Measurements from ENCODE around the gene HS3ST5. TPM values are rescaled to one million over a fixed set of nuclear protein-coding genes. Genes with fewer than 3 reads are reported as not detected.

The HS3ST5 gene
- total and polyA plus RNA-seq, 2 donors (not counting 3 experiments of a cell fraction or from before 2014, with no cell fraction given): not detected

DNA sequence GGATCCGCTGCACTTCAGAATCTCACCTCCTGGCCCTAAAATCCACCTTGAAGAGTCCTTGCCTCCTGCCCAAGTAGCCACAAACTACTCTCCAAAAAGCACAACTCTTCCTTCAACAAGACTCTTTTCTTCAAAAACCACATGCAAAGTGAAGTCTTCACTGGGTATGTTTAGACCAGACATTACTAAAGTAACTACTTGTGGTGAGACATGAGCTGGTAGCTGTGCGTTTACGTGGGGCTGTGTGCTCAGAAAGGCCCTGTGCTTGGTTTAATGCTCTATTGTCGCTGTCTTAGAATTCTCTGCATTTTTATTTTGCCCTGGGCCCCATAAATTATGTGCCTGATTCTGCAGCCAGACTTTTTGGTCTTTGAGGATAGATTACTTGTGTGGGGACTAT, 267.5 kb downstream of the HS3ST5 start:
- no peak overlapping the region for H3K9ac ChIP-seq (replicated peaks; ENCODE audit: extremely low read depth, insufficient read depth, low read length)
- no peaks in the 10 kb centered on the region for H4K20me1 ChIP-seq (replicated peaks; ENCODE audit: control insufficient read depth, extremely low read depth, insufficient read depth, low read length)
- H3K4me1 ChIP-seq (ENCODE audit: control insufficient read depth, extremely low read depth, insufficient read depth, low read length): no peaks in the 10 kb centered on the region
- dilution Hi-C loops (cut with MboI; ENCODE audit: extremely low pct_ligation_motif_present, low sequenced_read_pairs): no loop called here
- DNase-seq (ENCODE audit: low read depth, low spot score) (no peak), FAIRE-seq (no peak)
- H3K9me3 ChIP-seq (replicated peaks; ENCODE audit: control insufficient read depth, insufficient read depth, low read length): no peaks in the 10 kb centered on the region
- H3K27ac ChIP-seq (ENCODE audit: insufficient read depth, low read depth, low read length): no peak overlapping the region
- H3K27me3 ChIP-seq (ENCODE audit: control insufficient read depth in 2 of 2, insufficient read depth in 2 of 2, low read length in 2 of 2): peaks cover 0 to 2% of the 10 kb centered on the region in 2 experiments
- intact Hi-C loops (cut with micrococcal nuclease): no loop called here
- no peaks in the 10 kb centered on the region for H3K36me3 ChIP-seq (ENCODE audit: control insufficient read depth in 2 of 2, extremely low read depth in 1 of 2, insufficient read depth in 2 of 2, low read length in 2 of 2)
- no peaks in the 10 kb centered on the region for H3K9me1 ChIP-seq (replicated peaks; ENCODE audit: control insufficient read depth, extremely low read depth, insufficient read depth, low read length)
- H3K4me3 ChIP-seq (replicated peaks in 1 of 3; ENCODE audit: insufficient read depth in 1 of 3, low read depth in 1 of 3, low read length in 3 of 3): no peak overlapping the region
- BruUV-seq (replicated peaks): no TSS peak
- ChIA-PET CTCF (interaction anchor here (0.9 kb wide), 1 partner anchor 33 kb away, joined by 3 read pairs; no protein-coding TSS in a partner anchor), POLR2A (no interaction called here)
- TF ChIP-seq, protein P1, sequence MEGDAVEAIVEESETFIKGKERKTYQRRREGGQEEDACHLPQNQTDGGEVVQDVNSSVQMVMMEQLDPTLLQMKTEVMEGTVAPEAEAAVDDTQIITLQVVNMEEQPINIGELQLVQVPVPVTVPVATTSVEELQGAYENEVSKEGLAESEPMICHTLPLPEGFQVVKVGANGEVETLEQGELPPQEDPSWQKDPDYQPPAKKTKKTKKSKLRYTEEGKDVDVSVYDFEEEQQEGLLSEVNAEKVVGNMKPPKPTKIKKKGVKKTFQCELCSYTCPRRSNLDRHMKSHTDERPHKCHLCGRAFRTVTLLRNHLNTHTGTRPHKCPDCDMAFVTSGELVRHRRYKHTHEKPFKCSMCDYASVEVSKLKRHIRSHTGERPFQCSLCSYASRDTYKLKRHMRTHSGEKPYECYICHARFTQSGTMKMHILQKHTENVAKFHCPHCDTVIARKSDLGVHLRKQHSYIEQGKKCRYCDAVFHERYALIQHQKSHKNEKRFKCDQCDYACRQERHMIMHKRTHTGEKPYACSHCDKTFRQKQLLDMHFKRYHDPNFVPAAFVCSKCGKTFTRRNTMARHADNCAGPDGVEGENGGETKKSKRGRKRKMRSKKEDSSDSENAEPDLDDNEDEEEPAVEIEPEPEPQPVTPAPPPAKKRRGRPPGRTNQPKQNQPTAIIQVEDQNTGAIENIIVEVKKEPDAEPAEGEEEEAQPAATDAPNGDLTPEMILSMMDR (IDR thresholded peaks at IDR 0.05; ENCODE audit: extremely low read depth in 1 of 2, insufficient read depth in 1 of 2, low read depth in 1 of 2, low read length in 2 of 2): no peak
- no peak for TF ChIP-seq MYC (IDR thresholded peaks at IDR 0.05; ENCODE audit: low read depth, low read length)
- TF ChIP-seq POLR2AphosphoS5 (IDR thresholded peaks at IDR 0.05; ENCODE audit: insufficient read depth, low read depth, low read length): no peak
- TF ChIP-seq FOS (IDR thresholded peaks at IDR 0.05; ENCODE audit: borderline replicate concordance, insufficient read depth, low read length): no peak
- TF ChIP-seq, protein P2, sequence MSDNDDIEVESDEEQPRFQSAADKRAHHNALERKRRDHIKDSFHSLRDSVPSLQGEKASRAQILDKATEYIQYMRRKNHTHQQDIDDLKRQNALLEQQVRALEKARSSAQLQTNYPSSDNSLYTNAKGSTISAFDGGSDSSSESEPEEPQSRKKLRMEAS (IDR thresholded peaks at IDR 0.05; ENCODE audit: insufficient read depth, insufficient read length): no peak
- no peak for TF ChIP-seq EZH2 (IDR thresholded peaks at IDR 0.05; ENCODE audit: borderline replicate concordance, low read depth, low read length, severe bottlenecking)
- no peak for TF ChIP-seq JUN (IDR thresholded peaks at IDR 0.05; ENCODE audit: borderline replicate concordance, insufficient read depth, insufficient read length, low read depth)
- no peak for TF ChIP-seq POLR2A (IDR thresholded peaks at IDR 0.05; ENCODE audit: low read depth, low read length)
- no peak for TF ChIP-seq GATA2 (IDR thresholded peaks at IDR 0.05; ENCODE audit: insufficient read depth, insufficient read length, low read depth, low read length)
- H2AFZ ChIP-seq (ENCODE audit: low read depth, low read length): no peak overlapping the region
- no peak overlapping the region for H3K4me2 ChIP-seq (ENCODE audit: insufficient read depth, low read length)
- H3K79me2 ChIP-seq (ENCODE audit: control insufficient read depth, insufficient read depth, low read length): no peaks in the 10 kb centered on the region
